ENCODE results near the gene EPOP. TPM values are rescaled to one million over a fixed set of nuclear protein-coding genes. Genes with fewer than 3 reads are reported as not detected.

The EPOP gene
- total RNA-seq, 1 experiment from 2014 or later = 37.9 TPM

- Histone ChIP-seq H3K9me3 (ENCODE audit: control insufficient read depth in 1 of 2, insufficient read depth in 1 of 2, low read depth in 1 of 2, low read length in 2 of 2) (no peaks in the 10 kb centered on the region), H3K27ac (ENCODE audit: low read depth, low read length) (peak overlapping the region; percentile 99), H3K27me3 (ENCODE audit: insufficient read depth, low read length) (no peaks in the 10 kb centered on the region), H3K4me1 (ENCODE audit: control insufficient read depth in 1 of 2, insufficient read depth in 2 of 2, low read length in 2 of 2) (peaks cover 14 to 42% of the 10 kb centered on the region in 2 experiments), H3K9ac (ENCODE audit: low read length) (peak overlapping the region; percentile 85), H3K9me2 (ENCODE audit: insufficient read depth) (no peaks in the 10 kb centered on the region), H3K4me2 (ENCODE audit: low read length) (peak overlapping the region; percentile 96), H3K4me3 (replicated peaks in 1 of 2; ENCODE audit: low read depth in 1 of 2, low read length in 2 of 2) (peak overlapping the region; percentile 77 to 91), H4K20me1 (ENCODE audit: insufficient read depth) (no peaks in the 10 kb centered on the region), H2AFZ (ENCODE audit: low read depth, low read length, poor library complexity, severe bottlenecking) (no peak overlapping the region), H3K79me2 (ENCODE audit: insufficient read depth, low read length) (peaks cover 52% of the 10 kb centered on the region), H3K36me3 (ENCODE audit: control insufficient read depth in 1 of 2, insufficient read depth in 2 of 2, low read length in 2 of 2) (peaks cover 13 to 33% of the 10 kb centered on the region in 2 experiments; a peak in 3 of 4 replicates)
- intact Hi-C loops (cut with micrococcal nuclease) = no loop called here
- RAD21 ChIA-PET (ENCODE audit: low non-redundant PET in 1 of 2, low total read pairs in 2 of 2, uncharacterized antibody in 2 of 2, unreplicated experiment in 2 of 2) = no interaction called here
- ATAC-seq (no peak), DNase-seq (ENCODE audit: low read depth, low spot score) (no peak)
- TSS peak; percentile 21 for BruUV-seq (replicated peaks)
- CTCF ChIA-PET = no interaction called here
- POLR2A ChIA-PET = no interaction called here
- no peak for TF ChIP-seq RAD21 (IDR thresholded peaks at IDR 0.05; ENCODE audit: low read depth)
- TF ChIP-seq, protein P1, sequence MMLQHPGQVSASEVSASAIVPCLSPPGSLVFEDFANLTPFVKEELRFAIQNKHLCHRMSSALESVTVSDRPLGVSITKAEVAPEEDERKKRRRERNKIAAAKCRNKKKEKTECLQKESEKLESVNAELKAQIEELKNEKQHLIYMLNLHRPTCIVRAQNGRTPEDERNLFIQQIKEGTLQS (IDR thresholded peaks at IDR 0.05) = no peak
- TF ChIP-seq, protein P2, sequence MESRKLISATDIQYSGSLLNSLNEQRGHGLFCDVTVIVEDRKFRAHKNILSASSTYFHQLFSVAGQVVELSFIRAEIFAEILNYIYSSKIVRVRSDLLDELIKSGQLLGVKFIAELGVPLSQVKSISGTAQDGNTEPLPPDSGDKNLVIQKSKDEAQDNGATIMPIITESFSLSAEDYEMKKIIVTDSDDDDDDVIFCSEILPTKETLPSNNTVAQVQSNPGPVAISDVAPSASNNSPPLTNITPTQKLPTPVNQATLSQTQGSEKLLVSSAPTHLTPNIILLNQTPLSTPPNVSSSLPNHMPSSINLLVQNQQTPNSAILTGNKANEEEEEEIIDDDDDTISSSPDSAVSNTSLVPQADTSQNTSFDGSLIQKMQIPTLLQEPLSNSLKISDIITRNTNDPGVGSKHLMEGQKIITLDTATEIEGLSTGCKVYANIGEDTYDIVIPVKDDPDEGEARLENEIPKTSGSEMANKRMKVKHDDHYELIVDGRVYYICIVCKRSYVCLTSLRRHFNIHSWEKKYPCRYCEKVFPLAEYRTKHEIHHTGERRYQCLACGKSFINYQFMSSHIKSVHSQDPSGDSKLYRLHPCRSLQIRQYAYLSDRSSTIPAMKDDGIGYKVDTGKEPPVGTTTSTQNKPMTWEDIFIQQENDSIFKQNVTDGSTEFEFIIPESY (IDR thresholded peaks at IDR 0.05; ENCODE audit: extremely low read depth, insufficient replicate concordance, low read length) = no peak
- TF ChIP-seq ELF1 (IDR thresholded peaks at IDR 0.05; ENCODE audit: borderline replicate concordance, low read depth) = no peak
- TF ChIP-seq REST (IDR thresholded peaks at IDR 0.05; ENCODE audit: low read depth) = no peak
- TF ChIP-seq CEBPB (IDR thresholded peaks at IDR 0.05; ENCODE audit: low read depth) = no peak
- TF ChIP-seq JUND (IDR thresholded peaks at IDR 0.05) = no peak
- no peak for TF ChIP-seq SRF (IDR thresholded peaks at IDR 0.05; ENCODE audit: low read depth)
- no peak for TF ChIP-seq SP1 (IDR thresholded peaks at IDR 0.05; ENCODE audit: low read depth)
Observed at GRCh38 chr17:38706505-38707216, 31.9 kb upstream of the EPOP start.
